HG03439 (cell line): ENCODE results near the gene RASAL2.
"Not testable (repeated sequence)": the region's sequence is repeated elsewhere in the genome, so short reads cannot be mapped to it uniquely, and the experiment has no call there.

ENCODE experiments used
- ATAC-seq: cut with Tn5 transposase; IDR thresholded peaks from one replicate; pipeline ENCODE4 v1.9.1; 2021; ENCODE audit warnings: mild to moderate bottlenecking, moderate library complexity; ENCODE audit not compliant: unreplicated experiment

The RASAL2 gene

DNA sequence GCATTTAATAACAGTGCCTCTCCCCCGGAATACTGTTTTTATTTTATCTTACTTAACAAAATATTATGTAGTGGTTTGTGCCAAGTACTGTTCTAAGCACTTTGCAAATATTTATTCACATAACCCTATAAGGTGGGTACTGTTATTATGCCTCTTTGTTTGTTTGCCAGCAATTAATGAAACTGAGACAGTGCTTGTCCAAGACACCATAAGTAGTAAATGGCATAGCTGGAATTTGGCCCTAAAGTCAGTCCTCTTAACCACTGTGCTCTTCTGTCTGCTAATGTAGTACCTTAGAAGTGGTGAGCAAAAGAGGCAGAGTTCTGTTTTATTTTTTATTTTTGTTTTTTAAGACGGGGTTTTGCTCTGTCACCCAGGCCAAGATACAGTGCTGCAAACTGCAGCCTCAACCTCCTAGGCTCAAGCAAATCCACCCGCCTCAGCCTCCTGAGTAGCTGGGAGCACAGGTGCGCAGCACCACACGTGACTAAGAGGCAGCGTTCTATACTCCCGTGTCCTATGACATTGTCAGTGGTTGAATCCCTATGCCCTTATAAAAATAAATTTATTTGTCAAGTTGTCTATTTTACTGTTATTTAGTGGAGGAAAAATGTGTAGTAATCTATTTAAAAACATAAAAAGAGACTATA, 237.1 kb downstream of the RASAL2 start:
- no peak for ATAC-seq

DNA sequence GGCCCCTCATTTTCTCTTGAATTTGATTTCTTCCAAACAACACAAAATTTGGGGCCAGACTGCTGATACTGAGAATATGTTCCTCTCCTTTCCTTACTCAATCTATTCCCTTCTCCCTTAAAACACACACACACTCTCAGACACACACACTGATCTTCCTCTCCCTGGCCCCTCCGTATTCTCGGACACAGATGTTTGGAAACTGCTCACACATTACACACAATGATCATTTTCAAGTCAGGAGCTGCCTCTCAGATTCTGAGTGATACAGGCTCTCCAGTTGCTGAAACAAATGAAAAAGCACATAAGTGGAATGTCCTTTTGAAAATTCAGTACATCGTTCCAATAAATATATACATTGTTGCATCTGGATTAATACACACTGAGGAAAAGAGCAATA, 241.5 kb downstream of the RASAL2 start:
- no peak for ATAC-seq

DNA sequence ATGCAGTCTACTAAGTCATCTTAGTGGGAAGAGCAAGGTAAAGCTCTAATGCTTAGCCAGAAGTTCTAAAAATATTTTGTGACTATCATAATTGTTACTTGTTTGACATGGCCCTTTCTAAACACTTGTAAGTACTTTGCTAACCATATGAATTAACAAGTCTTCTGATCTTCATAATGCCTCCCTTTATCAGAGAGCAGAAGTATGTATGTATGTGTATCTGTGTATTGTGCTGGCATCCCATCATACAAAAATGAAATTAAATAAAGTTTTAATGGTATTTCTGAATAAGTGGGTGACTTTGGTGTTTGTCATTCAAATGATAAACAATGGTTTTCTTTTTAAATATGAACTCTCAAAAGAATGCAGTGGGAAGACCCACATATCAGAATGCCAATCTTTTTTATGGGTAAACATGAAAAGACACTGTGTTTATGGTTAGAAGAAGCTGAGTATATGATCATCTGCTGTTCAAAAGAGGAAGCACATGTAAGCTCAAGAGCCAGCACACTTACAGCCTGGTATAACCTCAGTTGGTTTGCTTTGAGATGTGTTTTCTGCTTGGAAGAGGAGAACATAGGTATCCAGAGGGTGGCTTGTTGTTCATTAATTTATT, 243.3 kb downstream of the RASAL2 start:
- no peak for ATAC-seq

DNA sequence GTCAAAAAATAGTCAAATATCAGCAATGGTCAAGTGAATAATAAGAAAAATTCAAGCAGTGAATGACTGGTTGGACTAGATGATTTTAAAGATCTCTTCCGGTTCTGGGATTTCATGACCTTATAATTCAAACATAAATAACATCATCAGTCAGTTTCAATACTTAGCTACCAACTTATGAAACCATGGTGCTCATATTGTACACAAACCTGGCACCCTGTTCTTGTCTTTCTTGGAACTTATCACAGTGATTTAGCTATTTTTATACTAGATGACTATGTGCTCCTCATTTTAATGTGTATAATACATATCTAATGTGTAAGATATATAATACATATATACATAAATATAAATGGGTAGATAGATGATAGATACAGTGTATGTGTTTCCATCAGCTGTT, 245.9 kb downstream of the RASAL2 start:
- ATAC-seq = no peak

DNA sequence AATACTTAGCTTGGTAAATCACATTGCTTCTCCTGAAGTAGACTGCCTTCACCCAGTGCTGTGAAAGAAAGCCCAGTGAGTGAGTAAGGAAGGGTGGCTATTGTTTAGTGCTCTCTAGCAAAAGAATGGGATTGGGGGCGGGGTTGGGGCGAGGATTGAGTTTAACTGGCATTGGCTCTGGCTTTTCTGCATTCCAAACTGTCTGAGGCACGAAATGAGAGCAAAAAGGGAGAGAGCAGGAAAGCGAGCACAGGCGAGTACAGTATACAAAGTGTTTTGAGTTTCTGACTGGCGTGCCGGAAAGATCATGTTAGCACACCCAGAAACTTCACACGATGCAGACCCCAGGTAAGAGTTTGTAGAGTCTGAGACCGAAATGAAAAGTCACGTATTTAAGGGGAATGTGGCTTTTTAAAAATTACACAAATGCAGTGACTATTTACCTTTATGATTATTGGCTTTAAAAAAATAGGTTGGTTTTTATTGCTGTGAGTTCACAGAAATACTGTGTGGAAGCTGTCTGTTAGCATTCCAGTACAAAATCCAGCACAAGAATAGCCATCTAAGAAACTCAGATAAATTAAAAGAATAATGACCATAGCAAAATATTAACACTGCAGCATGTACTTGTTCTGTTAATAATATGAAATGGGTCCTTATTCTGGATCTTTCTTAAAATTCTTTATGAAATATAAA, 247.5 kb downstream of the RASAL2 start:
- no peak for ATAC-seq

DNA sequence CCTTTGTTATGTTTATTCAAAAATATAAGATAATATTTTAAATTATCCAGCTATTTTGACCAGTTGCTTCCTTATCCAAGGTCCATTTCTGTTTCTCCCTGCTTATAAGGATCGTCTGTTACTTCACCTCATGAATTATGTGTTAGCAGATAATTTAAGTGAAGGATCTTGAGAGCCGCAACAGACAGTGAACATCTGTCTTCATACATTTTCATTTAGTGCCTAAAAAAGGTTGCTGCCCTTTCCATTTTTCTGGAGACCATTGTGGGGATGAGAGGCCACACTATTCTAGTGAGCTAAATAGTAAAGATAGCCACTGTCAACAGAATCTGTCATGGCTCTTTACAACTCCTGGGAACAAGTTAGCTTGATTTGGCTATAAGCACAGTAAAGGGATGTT, 248.8 kb downstream of the RASAL2 start:
- no peak for ATAC-seq

DNA sequence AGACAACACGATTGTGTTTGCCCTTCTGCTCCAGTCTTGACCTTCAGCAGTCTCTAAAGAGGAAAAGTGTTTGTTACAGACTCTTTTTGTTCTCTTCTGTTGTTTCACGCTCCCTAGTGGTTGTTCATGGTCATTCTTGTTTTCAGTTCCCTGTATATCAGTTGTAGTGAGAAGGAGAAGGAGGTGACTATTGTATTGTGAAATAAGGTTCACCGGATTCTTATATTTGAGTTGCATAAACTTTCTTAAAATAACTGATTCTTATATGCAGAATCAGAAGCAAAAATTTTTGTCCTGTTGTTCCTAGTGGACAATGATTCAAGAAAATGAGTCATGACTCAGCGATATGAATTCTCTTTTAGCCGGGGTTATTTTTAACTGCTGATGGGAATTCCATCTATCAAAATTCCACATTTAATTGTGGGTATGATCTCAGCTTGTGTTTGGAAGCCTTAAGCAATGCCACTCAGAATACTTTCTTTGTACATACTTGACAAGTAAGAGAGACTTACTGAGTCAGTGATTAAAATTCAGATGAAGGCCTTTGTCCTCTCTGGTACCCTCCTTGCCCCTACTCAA, 250.7 kb downstream of the RASAL2 start:
- ATAC-seq = no peak

DNA sequence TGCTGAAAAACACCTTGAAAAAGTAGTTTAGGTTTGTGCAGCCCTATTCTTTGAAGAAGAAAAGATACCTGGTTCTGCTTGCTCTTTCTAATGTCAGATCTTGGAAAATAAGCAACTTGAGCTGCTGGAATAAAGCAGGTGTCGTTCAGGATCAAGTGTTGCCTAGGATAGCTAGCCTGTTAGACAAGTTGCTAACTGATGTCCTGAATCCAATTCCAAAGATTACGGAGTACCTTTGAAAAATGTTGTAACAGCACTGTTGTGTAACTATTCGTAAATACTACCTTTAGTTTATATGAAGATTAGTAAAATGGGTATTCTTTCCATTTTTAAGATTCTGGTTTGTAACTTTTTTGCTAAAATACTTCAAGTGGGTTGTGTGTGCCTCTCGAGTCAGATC, 251.3 kb downstream of the RASAL2 start:
- ATAC-seq = no peak

DNA sequence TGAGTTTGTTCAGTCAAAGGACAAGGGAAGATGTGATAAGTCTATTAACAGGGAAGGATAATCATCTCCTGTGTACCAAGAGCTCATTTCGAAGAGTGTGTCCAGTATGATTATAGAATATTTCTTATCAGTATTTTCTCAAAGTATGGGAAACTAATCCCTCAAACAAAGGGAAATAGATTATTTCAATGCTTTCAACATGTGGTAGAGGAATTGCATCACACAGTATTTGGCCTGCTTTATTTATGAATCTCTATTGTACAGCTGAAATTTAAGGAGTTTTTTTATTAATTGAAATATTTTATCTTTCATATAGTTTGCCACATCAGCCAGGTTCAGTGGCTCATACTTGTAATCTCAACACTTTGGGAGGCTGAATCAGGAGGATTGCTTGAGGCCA, 251.9 kb downstream of the RASAL2 start:
- no peak for ATAC-seq

DNA sequence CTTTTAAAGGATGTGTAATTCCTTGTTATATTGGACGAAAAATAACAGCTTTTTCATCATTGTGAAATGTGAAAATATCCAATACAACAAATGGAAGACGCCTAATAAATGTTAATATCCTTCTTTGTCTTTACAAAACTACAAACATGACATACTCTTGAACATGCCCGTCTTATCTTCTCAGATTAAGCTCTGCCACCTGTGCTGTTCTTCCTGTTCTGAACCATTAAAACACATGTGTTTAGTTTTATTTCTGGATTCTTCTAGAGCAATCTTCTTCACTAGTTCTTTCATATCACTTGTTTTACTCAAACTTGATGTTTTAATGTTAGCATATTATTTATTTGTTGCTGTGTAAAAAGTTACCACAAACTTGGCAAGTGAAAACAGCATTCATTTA, 255.9 kb downstream of the RASAL2 start:
- ATAC-seq = no peak

DNA sequence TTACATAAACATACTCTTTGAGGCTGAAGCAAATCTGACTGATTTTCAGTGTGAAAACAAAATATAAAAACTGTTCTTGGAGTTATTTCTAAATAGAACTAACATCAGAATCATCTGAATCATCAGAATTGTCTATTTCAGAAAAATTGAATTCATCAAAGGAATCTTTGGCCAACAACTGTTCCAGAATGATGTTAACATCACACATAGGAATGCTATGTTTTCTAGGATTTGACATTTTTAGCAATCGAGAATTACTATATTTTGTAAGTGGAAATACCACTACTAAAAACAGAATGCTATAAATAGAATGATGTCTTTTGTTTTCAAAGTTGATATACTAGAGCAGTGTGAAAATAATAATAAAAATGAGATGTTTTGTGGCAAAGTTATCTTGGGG, 258.0 kb downstream of the RASAL2 start:
- not testable (repeated sequence) for ATAC-seq

DNA sequence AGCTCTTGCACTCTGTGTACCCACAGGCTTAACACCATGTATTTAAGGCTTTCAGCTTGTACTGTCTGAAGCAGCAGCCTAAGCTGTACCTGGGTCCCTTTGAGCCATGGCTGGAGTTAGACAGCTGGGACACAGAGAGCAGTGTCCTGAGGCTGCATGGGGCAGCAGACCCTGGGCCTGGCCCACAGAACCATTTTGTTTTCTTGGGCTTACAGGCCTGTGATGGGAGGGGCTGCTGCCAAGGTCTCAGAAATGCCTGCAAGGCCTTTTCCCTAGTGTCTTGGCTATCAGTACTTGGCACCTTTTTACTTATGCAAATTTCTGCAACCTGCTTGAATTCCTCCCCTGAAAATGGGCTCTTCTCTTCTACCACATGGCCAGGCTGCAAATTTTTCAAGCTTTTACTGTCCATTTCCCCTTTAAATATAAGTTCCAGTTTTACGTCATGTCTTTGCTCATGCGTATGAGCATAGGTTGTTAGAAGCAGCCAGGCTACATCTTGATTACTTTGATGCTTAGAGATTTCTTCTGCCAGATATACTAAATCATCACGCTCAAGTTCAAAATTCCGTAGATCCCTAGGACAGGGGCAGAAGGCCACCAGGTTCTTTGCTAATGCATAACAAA, 259.0 kb downstream of the RASAL2 start:
- no peak for ATAC-seq

DNA sequence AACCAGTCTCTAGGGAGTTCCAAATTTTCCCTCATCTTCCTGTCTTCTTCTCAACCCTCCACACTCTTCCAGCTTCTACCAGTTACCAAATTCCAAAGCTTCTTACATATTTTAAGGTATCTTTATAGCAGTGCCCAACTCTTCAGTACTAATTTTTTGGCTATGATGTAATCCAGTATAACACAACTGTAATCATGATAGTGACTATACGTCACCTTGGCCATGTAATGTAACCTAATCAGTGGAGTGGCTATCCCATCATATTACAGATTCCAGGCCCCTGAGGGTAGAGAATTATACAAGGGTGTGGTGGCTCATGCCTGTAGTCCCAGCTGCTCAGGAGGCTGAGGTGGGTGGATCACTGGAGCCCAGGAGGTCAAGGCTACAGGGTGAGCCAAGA, 259.6 kb downstream of the RASAL2 start:
- no peak for ATAC-seq

DNA sequence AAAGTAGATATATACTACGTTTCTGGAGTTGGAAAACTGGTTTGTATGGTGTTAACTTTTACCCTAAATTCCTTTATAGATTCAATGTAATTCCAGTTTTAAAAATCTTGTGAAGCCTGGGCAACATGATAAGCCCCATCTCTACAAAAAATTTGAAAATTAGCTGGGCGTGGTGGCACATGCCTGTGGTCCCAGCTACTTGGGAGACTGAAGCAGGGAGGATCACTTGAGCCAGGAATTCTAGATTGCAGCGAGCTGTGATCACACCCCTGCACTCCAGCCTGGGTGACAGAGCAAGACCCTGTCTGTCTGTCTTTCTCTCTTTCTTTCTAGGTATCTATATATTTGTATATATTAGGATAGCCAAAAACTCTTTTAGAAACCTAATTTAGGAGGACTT, 260.9 kb downstream of the RASAL2 start:
- no peak for ATAC-seq

DNA sequence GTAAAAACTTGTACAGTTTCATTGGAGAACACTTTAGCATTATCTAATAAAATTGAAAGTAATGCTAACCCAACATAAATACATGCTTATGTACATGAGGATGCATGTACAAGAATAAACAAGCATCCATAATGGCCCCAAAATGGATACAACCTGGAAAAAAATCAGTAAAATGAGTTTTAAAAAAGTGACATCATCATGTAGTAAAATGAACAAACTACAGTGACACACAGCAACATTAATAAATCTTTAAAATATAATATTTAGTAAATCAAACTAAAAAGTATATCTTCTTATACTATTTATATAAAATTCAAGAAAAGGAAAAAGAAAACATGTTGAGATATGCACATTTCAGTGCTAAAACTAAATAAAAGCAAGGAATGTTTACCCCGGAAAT, 262.4 kb downstream of the RASAL2 start:
- ATAC-seq = no peak

DNA sequence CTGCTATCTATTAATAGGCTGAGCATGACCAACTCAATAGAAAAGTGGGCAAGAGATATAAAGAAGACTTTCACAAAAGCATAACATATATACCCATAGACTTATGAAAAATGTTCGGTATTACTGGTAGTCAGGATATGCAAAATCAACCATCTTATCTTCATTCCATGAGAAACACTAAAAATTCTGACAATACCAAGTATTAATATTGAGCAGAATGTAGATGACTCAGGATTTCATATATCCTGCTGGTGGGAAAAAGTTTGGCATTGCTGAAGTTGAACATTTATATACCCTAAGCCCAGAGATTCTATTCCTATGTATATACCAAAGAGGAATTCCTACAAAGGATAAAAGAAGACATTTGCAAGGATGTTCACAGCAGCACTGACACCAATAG, 264.6 kb downstream of the RASAL2 start:
- ATAC-seq = no peak

DNA sequence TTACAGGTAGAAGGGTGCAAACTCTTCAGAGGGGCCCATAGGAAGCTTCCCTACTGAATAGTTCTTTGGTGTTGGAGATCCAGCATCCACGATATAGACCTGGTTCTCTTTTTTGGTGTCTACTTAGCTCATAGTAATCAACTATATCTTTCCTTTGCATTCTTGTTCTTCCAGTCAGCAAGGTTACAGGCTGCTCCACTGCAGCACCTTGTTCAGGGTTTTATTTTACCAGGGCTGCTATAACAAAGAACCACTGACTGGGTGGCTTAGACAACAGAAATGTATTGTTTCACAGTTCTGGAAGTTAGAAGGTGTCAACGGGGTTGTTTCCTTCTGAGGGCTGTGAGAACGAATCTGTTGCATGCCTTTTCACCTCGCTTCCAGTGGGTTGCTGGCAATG, 266.5 kb downstream of the RASAL2 start:
- no peak for ATAC-seq

DNA sequence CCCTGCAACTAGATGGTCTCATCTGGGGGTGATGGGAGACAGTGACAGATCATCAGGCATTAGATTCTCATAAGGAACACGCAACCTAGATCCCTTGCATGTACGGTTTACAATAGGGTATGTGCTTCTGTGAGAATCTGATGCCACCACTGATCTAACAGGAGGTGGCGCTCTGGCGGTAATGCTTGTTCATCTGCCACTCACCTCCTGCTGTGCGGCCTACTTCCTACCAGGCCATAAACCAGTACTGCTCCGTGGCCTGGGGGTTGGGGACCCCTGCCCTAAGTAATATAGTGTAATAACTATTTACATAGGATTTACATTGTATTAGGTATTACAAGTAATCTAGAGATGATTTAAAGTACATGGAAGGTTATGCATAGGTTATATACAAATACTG, 267.9 kb downstream of the RASAL2 start:
- ATAC-seq = no peak

DNA sequence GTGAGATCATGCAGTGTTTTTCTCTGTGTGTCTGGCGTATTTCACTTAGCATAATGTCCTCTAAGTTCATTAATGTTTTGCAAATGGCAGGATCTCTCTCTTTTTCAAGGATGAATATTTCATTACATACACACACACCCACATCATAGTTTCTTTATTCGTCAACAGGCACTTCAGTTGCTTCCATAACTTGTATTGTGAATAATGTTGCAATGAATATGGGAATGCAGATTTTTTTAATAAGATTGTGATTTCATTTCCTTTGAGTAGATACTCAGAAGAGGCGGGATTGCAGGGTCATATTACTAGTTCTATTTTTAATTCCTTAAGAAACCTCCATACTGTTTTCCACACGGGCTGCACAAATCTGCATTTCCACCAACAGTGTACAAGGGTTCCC, 268.8 kb downstream of the RASAL2 start:
- ATAC-seq = no peak

DNA sequence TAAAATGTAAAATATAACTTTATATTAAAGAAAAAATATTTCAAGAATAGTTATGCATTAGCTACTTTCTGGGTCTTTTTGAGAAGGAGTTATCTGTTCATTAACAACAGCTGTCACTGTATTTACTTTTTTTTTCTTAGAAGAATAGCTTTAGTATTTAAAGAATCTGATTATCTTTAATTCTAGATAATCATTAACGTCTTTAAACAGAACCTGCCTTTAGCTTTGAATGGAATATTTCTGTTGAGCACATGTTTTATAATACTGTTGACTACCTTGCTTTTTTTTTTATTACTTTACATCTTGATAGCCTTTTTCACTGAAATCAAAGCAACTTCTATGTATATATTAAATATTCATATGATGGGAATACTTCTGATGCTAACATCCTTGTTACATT, 270.9 kb downstream of the RASAL2 start:
- no peak for ATAC-seq

DNA sequence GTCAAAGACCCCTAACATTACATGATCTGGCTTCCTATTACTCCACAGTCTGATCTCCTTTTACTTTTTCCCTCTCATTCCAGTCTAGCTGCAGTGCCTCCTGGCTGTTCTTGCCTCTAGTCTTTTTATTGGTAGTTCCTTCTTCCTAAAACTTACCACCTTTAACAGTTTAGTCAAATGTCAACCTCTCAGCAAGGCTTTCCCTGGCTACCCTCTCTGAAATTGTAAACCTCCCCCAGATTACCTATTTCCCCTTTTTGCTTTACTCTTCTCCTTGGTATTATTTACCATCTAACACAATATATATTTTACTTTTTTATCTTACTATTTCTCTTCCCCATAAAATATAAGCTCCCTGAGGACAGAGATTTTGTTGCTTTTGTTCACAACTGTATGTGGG, 273.2 kb downstream of the RASAL2 start:
- ATAC-seq = no peak

DNA sequence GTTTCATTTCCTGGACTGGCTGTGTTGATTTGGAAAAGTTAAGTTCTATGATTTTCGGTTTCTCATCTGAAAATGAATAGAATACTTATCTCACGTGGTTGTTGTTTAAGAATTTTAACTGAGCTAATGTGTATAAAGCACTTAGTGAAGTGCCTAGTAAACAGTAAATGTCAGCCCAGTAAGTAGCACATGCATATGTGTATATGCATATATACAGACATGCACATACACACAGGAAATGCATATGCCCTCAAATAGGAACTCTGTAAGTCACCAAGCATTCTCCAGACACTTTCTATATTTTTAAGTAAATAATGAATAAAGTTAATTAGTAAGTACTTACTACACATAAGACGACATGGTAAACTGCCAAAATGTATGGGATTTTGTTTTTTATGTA, 274.3 kb downstream of the RASAL2 start:
- no peak for ATAC-seq
